SK-N-MC (cell line): ENCODE data around the gene ACOX1.

ENCODE experiments used
- EZH2 ChIP-seq: fragments of 200-600 bp; sonication (generic); IDR thresholded peaks from one replicate; pipeline ENCODE4 v1.6.1; 2017; ENCODE audit warnings: antibody characterized with exemption
- FOXP2 ChIP-seq: optimal IDR thresholded peaks from 2 replicates; pipeline ENCODE3; 2011; ENCODE audit warnings: mild to moderate bottlenecking, moderate library complexity; ENCODE audit not compliant: insufficient read depth; ENCODE audit errors: extremely low read length, control extremely low read depth

GRCh38 chr17:76013377-76013932 lies 34.5 kb upstream of the ACOX1 start:
- no peak for TF ChIP-seq EZH2
- TF ChIP-seq FOXP2: no peak
